ENCODE data around the gene SLC51A. TPM values are rescaled to one million over a fixed set of nuclear protein-coding genes. Genes with fewer than 3 reads are reported as not detected.
A peak's percentile ranks its signal among the peaks of the same experiment; 100 is the strongest.

SLC51A gene
- total and polyA plus RNA-seq, 2 of the 8 experiments (the other 6 are each of a cell fraction or from before 2014, with no cell fraction given): 6.3 to 9.8 TPM

DNA sequence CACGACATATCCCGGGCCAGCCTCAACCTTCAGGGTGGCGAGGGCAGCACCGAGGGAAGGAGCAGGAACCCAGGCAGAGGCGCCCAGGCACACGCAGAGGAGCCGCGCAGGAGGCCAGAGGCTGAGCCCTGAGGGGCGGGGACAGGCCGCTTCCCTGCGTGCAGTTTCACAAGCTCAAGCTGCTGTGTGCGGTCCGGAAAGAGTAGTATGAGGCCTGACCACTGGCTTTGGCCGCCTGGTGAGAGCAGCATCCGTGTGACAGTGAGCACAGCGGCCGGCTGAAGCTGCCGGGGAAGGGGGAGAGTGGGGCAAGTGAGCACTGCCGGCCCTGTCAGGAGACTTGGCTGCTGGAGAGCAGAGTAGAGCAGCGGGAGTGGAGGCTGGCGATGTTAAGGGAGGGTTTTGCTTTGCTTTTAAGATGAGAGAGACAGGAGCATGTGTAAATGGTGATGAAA, 13.8 kb upstream of the SLC51A start:
- no peaks in the 10 kb centered on the region for H3K79me1 ChIP-seq (ENCODE audit: low read depth, low read length)
- H3K4ac ChIP-seq (replicated peaks; ENCODE audit: insufficient read length, low read depth, low read length): no peak overlapping the region
- H3K36me3 ChIP-seq (ENCODE audit: control insufficient read depth in 2 of 4, insufficient read depth in 4 of 4, low read length in 3 of 4): no peaks in the 10 kb centered on the region
- H4K20me1 ChIP-seq (replicated peaks in 1 of 2; ENCODE audit: control insufficient read depth in 1 of 2, insufficient read depth in 2 of 2, low read length in 2 of 2): no peaks in the 10 kb centered on the region
- H2BK15ac ChIP-seq (ENCODE audit: low read length): no peak overlapping the region
- H3K9me3 ChIP-seq (ENCODE audit: insufficient read depth in 2 of 2, low read depth in 1 of 2, low read length in 1 of 2): no peaks in the 10 kb centered on the region
- H2BK120ac ChIP-seq (replicated peaks; ENCODE audit: low read depth, low read length): no peak overlapping the region
- 93% methylated on average over 19 of the region's 21 CpGs; no CpG with 5 or more reads in 1 of the 2 experiments for WGBS, 2 experiments (ENCODE audit: extremely low coverage in 1 of 2, insufficient coverage in 1 of 2, insufficient read length in 1 of 2, insufficient replicate concordance in 2 of 2, low coverage in 1 of 2, low lambda C conversion rate in 2 of 2, missing lambda C conversion rate in 1 of 2)
- H3K4me2 ChIP-seq (ENCODE audit: insufficient read depth in 1 of 2, low read depth in 2 of 2, low read length in 2 of 2): no peak overlapping the region
- H3K79me2 ChIP-seq (ENCODE audit: control insufficient read depth in 1 of 2, insufficient read depth in 2 of 2, low read length in 2 of 2): no peaks in the 10 kb centered on the region
- H2BK12ac ChIP-seq (ENCODE audit: low read depth, low read length): 0 out of 2 replicates have a peak overlapping the region, but pooled peaks have one; percentile 27
- no peak overlapping the region for H3K18ac ChIP-seq (ENCODE audit: extremely low read depth, low read length)
- no peak overlapping the region for H2AK5ac ChIP-seq (ENCODE audit: low read depth, low read length)
- FAIRE-seq (no peak), DNase-seq (ENCODE audit: low read depth in 1 of 2, low spot score in 2 of 2) (no peak)
- no peak overlapping the region for H3K4me3 ChIP-seq (ENCODE audit: extremely low read depth in 1 of 4, insufficient read depth in 2 of 4, low read depth in 3 of 4, low read length in 4 of 4)
- peak overlapping the region; percentile 5 for H4K5ac ChIP-seq (ENCODE audit: insufficient read length, low read depth, low read length)
- peaks cover 0 to 6% (median 0%) of the 10 kb centered on the region in 4 experiments; a peak in 2 of 7 replicates for H3K4me1 ChIP-seq (replicated peaks in 1 of 4; ENCODE audit: control insufficient read depth in 3 of 4, insufficient read depth in 4 of 4, low read length in 3 of 4)
- no peak overlapping the region for H3K14ac ChIP-seq (ENCODE audit: insufficient read length)
- ChIA-PET POLR2A (ENCODE audit: partially characterized antibody) (no interaction called here), CTCF (ENCODE audit: partially characterized antibody) (interaction anchor here (1.1 to 1.5 kb wide), 2 partner anchors 130 to 132 kb away, joined by 3 to 11 read pairs; no protein-coding TSS in a partner anchor)
- TF ChIP-seq SRF (IDR thresholded peaks at IDR 0.05; ENCODE audit: low read depth, low read length): no peak
- no peak overlapping the region for H2BK5ac ChIP-seq (ENCODE audit: low read depth, low read length)
- no peak overlapping the region for H2BK20ac ChIP-seq (ENCODE audit: low read length)
- no peak overlapping the region for H4K91ac ChIP-seq (replicated peaks; ENCODE audit: insufficient read length, low read length)
- H3K56ac ChIP-seq (replicated peaks; ENCODE audit: insufficient read length, low read depth, low read length): no peak overlapping the region
- H3K27me3 ChIP-seq (replicated peaks in 1 of 4; ENCODE audit: control insufficient read depth in 3 of 4, extremely low read depth in 1 of 4, insufficient read depth in 3 of 4, low read length in 3 of 4): peaks cover 0 to 7% (median 6%) of the 10 kb centered on the region in 4 experiments; a peak in 5 of 7 replicates
- H3K9ac ChIP-seq (replicated peaks in 1 of 4; ENCODE audit: extremely low read depth in 1 of 4, low read depth in 3 of 4, low read length in 3 of 4): no peak overlapping the region
- H3K23ac ChIP-seq (ENCODE audit: insufficient read length): no peak overlapping the region
- H4K8ac ChIP-seq (ENCODE audit: extremely low read depth, insufficient read depth, low read length): peak overlapping the region; percentile 51; the same call in 1 of the 2 replicates
- no peak overlapping the region for H3K27ac ChIP-seq (ENCODE audit: low read depth, low read length)
- no peaks in the 10 kb centered on the region for H3K23me2 ChIP-seq (ENCODE audit: low read depth, low read length)
- H2AFZ ChIP-seq (ENCODE audit: low read length): no peak overlapping the region
